Natural killer cell (primary cell): Measurements from ENCODE around the gene CPT2. TPM values are rescaled to one million over a fixed set of nuclear protein-coding genes. Genes with fewer than 3 reads are reported as not detected.

Experiments used
- ATAC-seq, 3 donors: fragments of 150-1000 bp in 2 of 3; fragments of 200-7000 bp in 1 of 3; cut with Tn5 transposase; 1 replicate in 1 of 3; 2 replicates in 2 of 3; pipeline ENCODE4 v1.10.0; 2021; ENCODE audit warnings: mild to moderate bottlenecking in 2 of 3, moderate library complexity in 2 of 3
- DNase-seq, 2 donors: peaks; one replicate each; pipeline versions ENCODE4 v3.0.0 to v3.0.0-alpha.2; 2013 to 2021; ENCODE audit warnings: mixed read lengths in 1 of 2
- H3K27ac ChIP-seq: one replicate; pipeline ENCODE4 v1.5.1; 2013; ENCODE audit warnings: mild to moderate bottlenecking, low read length
- H3K27me3 ChIP-seq: one replicate; pipeline ENCODE4 v1.6.1; 2013; ENCODE audit warnings: low read length; ENCODE audit not compliant: control insufficient read depth, insufficient read depth
- H3K36me3 ChIP-seq: one replicate; pipeline ENCODE4 v1.6.1; 2013; ENCODE audit warnings: low read length; ENCODE audit not compliant: control insufficient read depth, insufficient read depth
- H3K4me1 ChIP-seq: one replicate; pipeline ENCODE4 v1.6.1; 2013; ENCODE audit warnings: low read length; ENCODE audit not compliant: control insufficient read depth, insufficient read depth
- H3K4me3 ChIP-seq: one replicate; pipeline ENCODE4 v1.5.1; 2013; ENCODE audit warnings: low read length
- H3K9me3 ChIP-seq: one replicate; pipeline ENCODE4 v1.6.1; 2013; ENCODE audit warnings: low read length; ENCODE audit not compliant: control insufficient read depth, insufficient read depth
- H3K27ac Mint-ChIP-seq, 2 donors: one replicate each; pipeline ENCODE4 v1.8.0; 2022; ENCODE audit warnings: mild to moderate bottlenecking in 2 of 2, mixed read lengths in 2 of 2, moderate library complexity in 1 of 2
- H3K27me3 Mint-ChIP-seq, 2 donors: one replicate each; pipeline ENCODE4 v1.8.0; 2022; ENCODE audit warnings: low read depth in 2 of 2, mixed read lengths in 2 of 2
- H3K36me3 Mint-ChIP-seq: one replicate; pipeline ENCODE4 v1.8.0; 2022; ENCODE audit warnings: mixed read lengths
- H3K4me1 Mint-ChIP-seq, 2 donors: one replicate each; pipeline ENCODE4 v1.8.0; 2022; ENCODE audit warnings: mixed read lengths in 2 of 2
- H3K4me3 Mint-ChIP-seq: one replicate; pipeline ENCODE4 v1.8.0; 2022; ENCODE audit warnings: mild to moderate bottlenecking, moderate library complexity, mixed read lengths
- H3K9me3 Mint-ChIP-seq, 2 donors: one replicate each; pipeline ENCODE4 v1.8.0; 2022; ENCODE audit warnings: mixed read lengths in 2 of 2
- WGBS: methylation state at CpG from one replicate; pipeline ENCODE4 v1.1.7; 2013; ENCODE audit warnings: missing lambda C conversion rate; ENCODE audit not compliant: insufficient coverage; 5-methylcytosine and 5-hydroxymethylcytosine counted together
- intact Hi-C: fragments of 100-400 bp; cut with micrococcal nuclease; formaldehyde crosslinking; loops from one replicate; pipeline ENCODE4 v1.14.2; 2022
- total RNA-seq, 4 donors: library from RNA; stranded (reverse); fragments of 120-200 nt in 1 of 4; gene quantifications; one replicate each; pipeline versions ENCODE4 v1.2.3 to v1.2.4, GENCODE V29; 2013 to 2022
- TF ChIP-seq, protein P1 (sequence below): fragments of 200-600 bp; IDR thresholded peaks from one replicate; pipeline ENCODE4 v1.8.0; 2022; ENCODE audit warnings: antibody characterized with exemption

Gene CPT2
- total RNA-seq, 3 donors from 2014 or later (not counting 1 experiment from before 2014, with no cell fraction given) = 7.6 to 11.8 (median 9.0) TPM

DNA sequence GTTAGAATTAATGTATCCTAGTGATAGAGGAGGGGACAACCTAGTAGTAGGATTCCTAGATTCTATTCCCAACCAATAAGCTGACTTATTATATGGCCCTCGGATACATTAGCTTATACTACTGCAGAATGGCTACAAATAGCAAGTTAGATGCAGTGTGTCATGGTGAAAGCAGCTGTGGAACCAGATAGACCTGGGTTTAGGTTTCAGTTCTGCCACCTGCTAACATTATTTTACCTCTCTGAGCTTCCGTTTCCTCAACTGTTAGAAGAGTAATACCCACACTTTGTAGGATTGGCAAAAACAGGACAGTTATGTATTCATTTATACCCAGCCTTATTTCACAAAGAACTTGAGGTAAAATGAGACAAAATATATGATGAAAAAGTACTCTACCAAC lies 63.3 kb downstream of the CPT2 start:
- Histone ChIP-seq H3K27ac (no peak overlapping the region), H3K27me3 (no peaks in the 10 kb centered on the region), H3K9me3 (no peaks in the 10 kb centered on the region), H3K4me3 (no peak overlapping the region), H3K36me3 (peaks cover 30% of the 10 kb centered on the region), H3K4me1 (no peaks in the 10 kb centered on the region)
- Mint-ChIP-seq H3K4me3 (no peak overlapping the region), H3K36me3 (peaks cover 6% of the 10 kb centered on the region), H3K9me3 (no peaks in the 10 kb centered on the region), H3K27me3 (no peaks in the 10 kb centered on the region), H3K4me1 (no peaks in the 10 kb centered on the region), H3K27ac (no peak overlapping the region)
- whole genome bisulfite sequencing = 92% methylated on average over 2 of the region's 2 CpGs
- DNase-seq (no peak), ATAC-seq (no peak)
- TF ChIP-seq, protein P1, sequence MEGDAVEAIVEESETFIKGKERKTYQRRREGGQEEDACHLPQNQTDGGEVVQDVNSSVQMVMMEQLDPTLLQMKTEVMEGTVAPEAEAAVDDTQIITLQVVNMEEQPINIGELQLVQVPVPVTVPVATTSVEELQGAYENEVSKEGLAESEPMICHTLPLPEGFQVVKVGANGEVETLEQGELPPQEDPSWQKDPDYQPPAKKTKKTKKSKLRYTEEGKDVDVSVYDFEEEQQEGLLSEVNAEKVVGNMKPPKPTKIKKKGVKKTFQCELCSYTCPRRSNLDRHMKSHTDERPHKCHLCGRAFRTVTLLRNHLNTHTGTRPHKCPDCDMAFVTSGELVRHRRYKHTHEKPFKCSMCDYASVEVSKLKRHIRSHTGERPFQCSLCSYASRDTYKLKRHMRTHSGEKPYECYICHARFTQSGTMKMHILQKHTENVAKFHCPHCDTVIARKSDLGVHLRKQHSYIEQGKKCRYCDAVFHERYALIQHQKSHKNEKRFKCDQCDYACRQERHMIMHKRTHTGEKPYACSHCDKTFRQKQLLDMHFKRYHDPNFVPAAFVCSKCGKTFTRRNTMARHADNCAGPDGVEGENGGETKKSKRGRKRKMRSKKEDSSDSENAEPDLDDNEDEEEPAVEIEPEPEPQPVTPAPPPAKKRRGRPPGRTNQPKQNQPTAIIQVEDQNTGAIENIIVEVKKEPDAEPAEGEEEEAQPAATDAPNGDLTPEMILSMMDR = no peak
- intact Hi-C loops = no loop called here

DNA sequence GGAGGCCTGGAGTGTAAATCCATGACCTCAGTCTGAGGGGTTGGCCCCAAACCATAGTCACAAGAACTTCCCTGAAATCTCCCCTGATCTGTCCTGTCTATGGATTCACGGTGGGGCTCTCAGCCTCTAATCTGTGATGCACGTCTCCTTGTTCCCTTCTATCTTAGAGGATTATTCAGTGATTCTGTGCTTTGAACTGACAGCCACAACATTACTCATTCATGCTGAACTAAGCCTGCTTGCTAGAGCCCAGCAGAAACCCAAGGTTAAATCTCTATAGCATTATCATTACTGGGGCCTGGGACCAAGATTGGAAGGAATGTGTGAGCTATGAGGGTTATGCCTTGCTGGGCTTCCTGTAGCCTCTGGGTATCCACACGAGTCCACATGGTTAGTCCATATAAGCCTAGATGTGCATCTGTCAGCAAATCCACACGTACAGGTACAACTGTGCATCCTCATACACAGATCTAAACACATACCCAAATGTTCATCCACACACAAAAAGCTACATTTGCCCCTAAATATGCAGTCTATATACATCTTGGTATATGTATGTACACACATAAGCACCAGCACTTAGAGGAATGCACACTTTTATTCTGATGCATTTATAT lies 64.1 kb downstream of the CPT2 start:
- TF ChIP-seq, protein P1 = no peak
- Histone ChIP-seq H3K4me3 (no peak overlapping the region), H3K27ac (no peak overlapping the region), H3K27me3 (no peaks in the 10 kb centered on the region), H3K36me3 (peaks cover 30% of the 10 kb centered on the region), H3K4me1 (no peaks in the 10 kb centered on the region), H3K9me3 (no peaks in the 10 kb centered on the region)
- ATAC-seq = no peak
- no peak for DNase-seq
- WGBS = 98% methylated on average over 4 of the region's 4 CpGs
- Mint-ChIP-seq H3K27ac (no peak overlapping the region), H3K27me3 (no peaks in the 10 kb centered on the region), H3K4me1 (no peaks in the 10 kb centered on the region), H3K9me3 (no peaks in the 10 kb centered on the region), H3K36me3 (peaks cover 6% of the 10 kb centered on the region), H3K4me3 (no peak overlapping the region)
- intact Hi-C loops = no loop called here

DNA sequence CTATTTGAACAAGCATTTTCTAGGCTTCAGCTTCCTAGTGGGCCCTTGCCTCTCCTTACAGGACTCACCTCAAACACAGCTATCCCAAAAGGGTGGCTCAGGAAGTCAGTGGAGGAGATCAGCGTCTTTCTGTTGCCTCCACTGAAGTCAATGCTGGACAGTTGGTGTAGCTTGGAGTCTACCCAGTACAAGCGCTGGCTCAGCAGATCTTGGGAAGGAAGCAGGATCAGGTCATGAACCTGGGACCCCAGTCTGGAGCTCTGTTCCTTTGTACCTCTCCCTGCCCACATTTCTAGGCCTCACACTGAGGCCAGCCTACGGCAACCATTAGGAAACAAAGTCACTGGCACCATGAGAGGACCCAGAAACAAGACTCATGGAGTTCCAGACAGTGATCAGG lies 65.4 kb downstream of the CPT2 start:
- no peaks in the 10 kb centered on the region for H3K9me3 Mint-ChIP-seq
- H3K4me1 Mint-ChIP-seq = no peaks in the 10 kb centered on the region
- WGBS = 98% methylated on average over 3 of the region's 3 CpGs
- Histone ChIP-seq H3K36me3 (peaks cover 34% of the 10 kb centered on the region), H3K27me3 (no peaks in the 10 kb centered on the region), H3K9me3 (no peaks in the 10 kb centered on the region), H3K4me3 (no peak overlapping the region), H3K27ac (no peak overlapping the region), H3K4me1 (no peaks in the 10 kb centered on the region)
- H3K36me3 Mint-ChIP-seq = peaks cover 4% of the 10 kb centered on the region
- DNase-seq = no peak
- TF ChIP-seq, protein P1 = no peak
- H3K27ac Mint-ChIP-seq = no peak overlapping the region
- ATAC-seq = no peak
- H3K4me3 Mint-ChIP-seq = no peak overlapping the region
- no peaks in the 10 kb centered on the region for H3K27me3 Mint-ChIP-seq
- intact Hi-C loops = no loop called here

Other genes with a start within 250 kb of the CPT2 start
- gene PODN, start 134.6 kb upstream of the CPT2 start, total RNA-seq = 10 to 100 TPM in 2 of 3 donors, 1 to 10 TPM in 1; 8.8 to 13.2 (median 11.2) TPM
- 10 to 100 TPM; 16.0 to 23.9 (median 20.5) TPM for gene SLC1A7, start 54.2 kb upstream of the CPT2 start, total RNA-seq
- gene CZIB, start 23.8 kb downstream of the CPT2 start, total RNA-seq = 10 to 100 TPM; 39.6 to 49.7 (median 40.5) TPM
- gene MAGOH, start 41.7 kb downstream of the CPT2 start, total RNA-seq = 10 to 100 TPM; 48.6 to 70.4 (median 69.2) TPM
- gene LRP8, start 131.2 kb downstream of the CPT2 start, total RNA-seq = 10 to 100 TPM; 23.2 to 27.3 (median 24.9) TPM